Breast epithelium (tissue), 4 donors: Measurements from ENCODE around the gene CENPP. TPM values are rescaled to one million over a fixed set of nuclear protein-coding genes. Genes with fewer than 3 reads are reported as not detected.

Source experiments
- DNase-seq, 2 donors: peaks; one replicate each; pipeline ENCODE4 v3.0.0-alpha.2; 2019; ENCODE audit warnings: low spot score in 2 of 2
- H3K27ac ChIP-seq, 2 donors: fragments of 200-600 bp; sonication (generic) in 1 of 2; one replicate each; pipeline ENCODE4 v1.5.1; 2016 to 2019; ENCODE audit warnings: mild to moderate bottlenecking in 1 of 2
- H3K27me3 ChIP-seq, 2 donors: fragments of 200-600 bp; sonication (generic) in 1 of 2; one replicate each; pipeline versions ENCODE4 v1.5.1 to v1.6.0; 2017 to 2019; ENCODE audit warnings: control low read depth in 1 of 2, mild to moderate bottlenecking in 1 of 2
- H3K36me3 ChIP-seq: fragments of 200-600 bp; one replicate; pipeline ENCODE4 v1.5.1; 2019
- H3K4me1 ChIP-seq, 2 donors: fragments of 200-600 bp; sonication (generic); one replicate each; pipeline ENCODE4 v1.5.1; 2016 to 2019; ENCODE audit warnings: control low read depth in 1 of 2
- H3K4me3 ChIP-seq, 3 donors: fragments of 200-600 bp; sonication (generic); 1 replicate in 2 of 3; 2 replicates in 1 of 3; pipeline ENCODE4 v1.5.1; 2016 to 2019; ENCODE audit warnings: mild to moderate bottlenecking in 3 of 3, moderate library complexity in 2 of 3
- H3K9me3 ChIP-seq, 2 donors: fragments of 200-600 bp; sonication (generic) in 1 of 2; one replicate each; pipeline ENCODE4 v1.5.1; 2016 to 2019; ENCODE audit warnings: control low read depth in 1 of 2
- POLR2A ChIP-seq: fragments of 450-650 bp; IDR thresholded peaks from one replicate; pipeline ENCODE4 v1.6.1; 2016; ENCODE audit warnings: antibody characterized with exemption, mild to moderate bottlenecking, moderate library complexity
- POLR2AphosphoS5 ChIP-seq, 3 donors: sonication (generic); formaldehyde crosslinking; IDR thresholded peaks; one replicate each; pipeline ENCODE4 v1.6.1; 2017; ENCODE audit warnings: antibody characterized with exemption in 3 of 3
- intact Hi-C: fragments of 100-400 bp; cut with DNase I; formaldehyde crosslinking; loops from one replicate; pipeline ENCODE4 v1.15.1; 2023; ENCODE audit warnings: low total_unique reads
- total RNA-seq, 3 donors: library from RNA; depleted of rRNA; stranded (reverse); fragments of >200 nt; gene quantifications; one replicate each; pipeline ENCODE4 v1.1.0, GENCODE V29; 2016
- TF ChIP-seq, protein P1 (sequence below), 3 donors: fragments of 450-650 bp; IDR thresholded peaks; one replicate each; pipeline ENCODE4 v1.5.1; 2016 to 2017; ENCODE audit warnings: antibody characterized with exemption in 3 of 3, mild to moderate bottlenecking in 3 of 3, moderate library complexity in 3 of 3

The CENPP gene
- total RNA-seq, 3 donors from 2014 or later = 3.9 to 6.1 (median 4.5) TPM

DNA sequence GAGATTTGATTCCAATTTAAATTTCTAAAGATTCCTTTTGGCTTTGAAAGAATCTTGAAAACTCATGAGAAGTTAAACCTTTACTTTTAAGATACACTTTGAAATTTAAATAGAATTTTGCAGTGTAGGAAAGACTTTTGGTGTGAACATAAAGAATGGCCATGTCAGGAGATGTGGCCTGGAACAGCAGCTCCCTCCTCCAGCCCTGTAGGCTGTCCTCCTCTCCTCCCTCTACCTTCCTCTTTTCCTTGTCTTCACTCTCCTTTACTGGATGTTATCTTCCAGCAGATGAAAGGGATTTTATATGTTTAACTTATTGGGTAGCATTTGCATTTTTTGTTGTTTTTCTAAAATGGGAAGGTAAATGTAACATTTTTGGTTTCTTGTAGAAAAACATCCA is 137.6 kb downstream of the CENPP start:
- no peak for TF ChIP-seq POLR2A
- TF ChIP-seq, protein P1, sequence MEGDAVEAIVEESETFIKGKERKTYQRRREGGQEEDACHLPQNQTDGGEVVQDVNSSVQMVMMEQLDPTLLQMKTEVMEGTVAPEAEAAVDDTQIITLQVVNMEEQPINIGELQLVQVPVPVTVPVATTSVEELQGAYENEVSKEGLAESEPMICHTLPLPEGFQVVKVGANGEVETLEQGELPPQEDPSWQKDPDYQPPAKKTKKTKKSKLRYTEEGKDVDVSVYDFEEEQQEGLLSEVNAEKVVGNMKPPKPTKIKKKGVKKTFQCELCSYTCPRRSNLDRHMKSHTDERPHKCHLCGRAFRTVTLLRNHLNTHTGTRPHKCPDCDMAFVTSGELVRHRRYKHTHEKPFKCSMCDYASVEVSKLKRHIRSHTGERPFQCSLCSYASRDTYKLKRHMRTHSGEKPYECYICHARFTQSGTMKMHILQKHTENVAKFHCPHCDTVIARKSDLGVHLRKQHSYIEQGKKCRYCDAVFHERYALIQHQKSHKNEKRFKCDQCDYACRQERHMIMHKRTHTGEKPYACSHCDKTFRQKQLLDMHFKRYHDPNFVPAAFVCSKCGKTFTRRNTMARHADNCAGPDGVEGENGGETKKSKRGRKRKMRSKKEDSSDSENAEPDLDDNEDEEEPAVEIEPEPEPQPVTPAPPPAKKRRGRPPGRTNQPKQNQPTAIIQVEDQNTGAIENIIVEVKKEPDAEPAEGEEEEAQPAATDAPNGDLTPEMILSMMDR (IDR thresholded peaks at IDR 0.05) = no peak
- TF ChIP-seq POLR2AphosphoS5 (IDR thresholded peaks at IDR 0.05) = no peak
- intact Hi-C loops = no loop called here
- Histone ChIP-seq H3K27me3 (no peaks in the 10 kb centered on the region), H3K4me3 (no peak overlapping the region), H3K4me1 (no peaks in the 10 kb centered on the region), H3K27ac (peak overlapping the region in 1 of 2 donors; percentile 67), H3K9me3 (no peaks in the 10 kb centered on the region), H3K36me3 (no peaks in the 10 kb centered on the region)
- no peak for DNase-seq

DNA sequence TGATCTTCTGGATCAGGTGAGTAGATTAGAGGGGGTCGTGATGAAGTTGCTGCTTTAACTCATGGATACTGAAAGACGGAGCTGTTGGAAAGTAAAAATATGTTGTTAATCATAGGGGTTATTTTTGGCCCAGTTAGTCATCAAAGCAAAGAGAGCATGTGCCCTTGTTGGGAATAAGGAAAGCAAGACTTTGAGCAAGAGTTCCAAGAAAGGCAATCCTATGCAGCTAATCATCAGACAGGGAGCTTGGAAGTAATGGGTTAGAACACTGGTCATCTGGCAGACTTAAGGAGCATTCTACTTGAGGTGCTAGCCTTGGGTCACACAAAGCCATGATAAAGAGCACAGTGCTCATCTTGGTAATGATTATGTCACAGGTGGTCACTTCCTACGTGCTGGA is 138.2 kb downstream of the CENPP start:
- no peak overlapping the region for H3K4me3 ChIP-seq
- no peaks in the 10 kb centered on the region for H3K36me3 ChIP-seq
- no peaks in the 10 kb centered on the region for H3K27me3 ChIP-seq
- no peak for TF ChIP-seq POLR2A
- no peak for TF ChIP-seq POLR2AphosphoS5 (IDR thresholded peaks at IDR 0.05)
- TF ChIP-seq, protein P1 (IDR thresholded peaks at IDR 0.05) = no peak
- H3K9me3 ChIP-seq = no peaks in the 10 kb centered on the region
- peak overlapping the region in 1 of 2 donors; percentile 67 for H3K27ac ChIP-seq
- intact Hi-C loops = no loop called here
- DNase-seq = no peak
- no peaks in the 10 kb centered on the region for H3K4me1 ChIP-seq

DNA sequence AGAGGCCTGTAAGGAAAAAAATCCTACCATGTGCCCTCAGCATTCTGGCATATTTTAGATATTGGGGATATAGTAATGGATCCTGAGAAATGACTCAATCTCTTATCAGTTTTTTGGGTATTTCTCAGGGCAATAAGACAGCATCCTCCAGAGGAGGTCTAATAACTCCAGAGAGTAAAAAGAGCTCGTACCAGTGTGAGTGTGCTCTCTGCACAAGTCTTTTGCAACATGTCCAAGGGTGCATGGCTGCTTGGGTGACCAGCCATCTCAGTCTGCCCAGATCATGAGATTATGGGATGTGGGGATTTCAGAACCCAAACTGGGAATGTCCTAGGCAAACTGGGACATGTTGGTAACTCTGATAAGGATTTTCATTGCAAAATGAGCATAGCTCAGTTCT is 141.3 kb downstream of the CENPP start:
- no peaks in the 10 kb centered on the region for H3K9me3 ChIP-seq
- H3K27ac ChIP-seq = no peak overlapping the region
- intact Hi-C loops = no loop called here
- no peak for DNase-seq
- no peaks in the 10 kb centered on the region for H3K27me3 ChIP-seq
- H3K36me3 ChIP-seq = no peaks in the 10 kb centered on the region
- no peak overlapping the region for H3K4me3 ChIP-seq
- no peaks in the 10 kb centered on the region for H3K4me1 ChIP-seq
- no peak for TF ChIP-seq POLR2A
- TF ChIP-seq, protein P1 (IDR thresholded peaks at IDR 0.05) = no peak

DNA sequence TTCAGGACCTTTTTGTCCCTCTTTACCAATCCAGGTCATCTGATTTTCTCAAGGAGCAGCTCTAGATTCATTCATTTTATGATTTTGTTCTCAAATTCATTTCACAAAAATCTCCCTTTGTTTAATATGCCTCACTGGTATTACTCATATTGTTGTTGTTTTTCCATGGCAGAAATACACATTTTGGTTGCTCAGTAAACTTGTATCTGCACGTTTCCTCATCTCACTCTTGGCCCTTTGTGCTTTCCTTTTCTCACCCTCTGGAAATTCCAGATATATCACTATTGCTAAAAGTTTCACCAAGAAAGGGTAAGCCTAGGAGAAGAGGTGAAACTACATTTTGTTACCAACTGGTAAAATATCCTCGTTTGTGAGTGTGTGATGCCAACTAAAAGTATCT is 141.8 kb downstream of the CENPP start:
- H3K4me3 ChIP-seq = no peak overlapping the region
- no peaks in the 10 kb centered on the region for H3K27me3 ChIP-seq
- H3K36me3 ChIP-seq = no peaks in the 10 kb centered on the region
- no peak overlapping the region for H3K27ac ChIP-seq
- intact Hi-C loops = no loop called here
- no peak for DNase-seq
- H3K4me1 ChIP-seq = no peaks in the 10 kb centered on the region
- no peak for TF ChIP-seq POLR2AphosphoS5 (IDR thresholded peaks at IDR 0.05)
- TF ChIP-seq POLR2A = no peak
- TF ChIP-seq, protein P1 (IDR thresholded peaks at IDR 0.05) = no peak
- no peaks in the 10 kb centered on the region for H3K9me3 ChIP-seq

DNA sequence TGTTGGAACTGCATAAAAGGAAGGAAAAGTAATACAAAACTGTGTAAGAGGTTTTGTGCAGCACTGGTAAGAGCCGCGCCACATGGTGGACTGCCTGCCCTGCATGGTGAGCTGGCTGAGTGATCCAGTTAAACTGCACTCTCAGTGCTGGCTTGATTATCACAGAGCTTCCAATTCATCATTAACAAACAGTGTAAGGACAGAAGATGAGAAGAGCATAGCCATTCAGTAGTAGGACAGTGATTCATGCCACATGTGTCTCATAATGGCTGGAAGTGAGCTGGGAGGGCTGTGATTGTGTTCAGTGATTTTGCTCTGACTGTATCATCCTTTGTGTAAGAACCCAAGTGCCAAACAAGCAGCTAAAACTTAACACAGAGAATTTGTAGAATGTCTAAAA is 142.5 kb downstream of the CENPP start:
- Histone ChIP-seq H3K27me3 (no peaks in the 10 kb centered on the region), H3K4me3 (no peak overlapping the region), H3K4me1 (no peaks in the 10 kb centered on the region), H3K9me3 (no peaks in the 10 kb centered on the region), H3K36me3 (no peaks in the 10 kb centered on the region), H3K27ac (no peak overlapping the region)
- intact Hi-C loops = no loop called here
- no peak for DNase-seq
- no peak for TF ChIP-seq POLR2A

DNA sequence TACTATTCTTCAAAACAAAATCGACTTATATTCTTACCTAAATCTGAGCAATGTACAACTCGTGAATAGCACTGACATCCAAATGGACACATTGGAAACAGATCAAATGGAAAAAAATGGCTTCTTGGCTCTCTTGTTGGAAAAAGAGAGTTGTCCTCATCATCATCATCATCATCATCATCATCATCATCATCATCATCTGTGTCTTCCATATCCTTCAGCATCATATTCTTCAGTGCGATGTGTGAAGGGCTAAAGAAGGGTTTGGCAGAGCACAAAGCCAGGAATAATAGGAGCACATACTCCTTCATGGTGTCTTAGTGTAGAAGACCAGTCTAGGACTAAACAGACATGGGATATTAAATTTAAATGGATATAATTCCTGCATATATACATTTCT is 148.8 kb downstream of the CENPP start:
- Histone ChIP-seq H3K36me3 (no peaks in the 10 kb centered on the region), H3K27me3 (no peaks in the 10 kb centered on the region), H3K9me3 (no peaks in the 10 kb centered on the region), H3K27ac (no peak overlapping the region), H3K4me1 (no peaks in the 10 kb centered on the region), H3K4me3 (no peak overlapping the region)
- no peak for DNase-seq
- TF ChIP-seq POLR2A (no peak), POLR2AphosphoS5 (IDR thresholded peaks at IDR 0.05) (no peak)
- TF ChIP-seq, protein P1 (IDR thresholded peaks at IDR 0.05) = no peak
- intact Hi-C loops = no loop called here
